Endodermal cell (in vitro differentiated cells): ENCODE data around the gene TAF8. TPM values are rescaled to one million over a fixed set of nuclear protein-coding genes. Genes with fewer than 3 reads are reported as not detected.

Experiments
- DNase-seq: peaks from one replicate; pipeline ENCODE4 v3.0.0-alpha.2; 2017
- H3K27ac ChIP-seq: 2 replicates; pipeline ENCODE4 v1.5.1; 2013; ENCODE audit warnings: mild to moderate bottlenecking, low read depth, low read length, moderate library complexity
- H3K27me3 ChIP-seq: 2 replicates; pipeline ENCODE4 v1.6.1; 2013; ENCODE audit warnings: mild to moderate bottlenecking, low read length, moderate library complexity; ENCODE audit not compliant: insufficient read depth, control insufficient read depth, poor library complexity, severe bottlenecking
- H3K36me3 ChIP-seq: 2 replicates; pipeline ENCODE4 v1.7.0; 2013; ENCODE audit warnings: mild to moderate bottlenecking, low read length, moderate library complexity; ENCODE audit not compliant: control insufficient read depth, insufficient read depth
- H3K4me1 ChIP-seq: one replicate; pipeline ENCODE4 v1.7.0; 2013; ENCODE audit warnings: low read length; ENCODE audit not compliant: control insufficient read depth, insufficient read depth
- H3K4me3 ChIP-seq: 2 replicates; pipeline ENCODE4 v1.5.1; 2013; ENCODE audit warnings: mild to moderate bottlenecking, low read length, moderate library complexity
- H3K9ac ChIP-seq: 2 replicates; pipeline ENCODE4 v1.6.1; 2013; ENCODE audit warnings: mild to moderate bottlenecking, low read length, moderate library complexity; ENCODE audit not compliant: poor library complexity, severe bottlenecking; ENCODE audit errors: extremely low read depth
- H3K9me3 ChIP-seq: 2 replicates; pipeline ENCODE4 v1.6.1; 2013; ENCODE audit warnings: mild to moderate bottlenecking, low read length, moderate library complexity; ENCODE audit not compliant: control insufficient read depth
- H3K27ac Mint-ChIP-seq: 2 replicates; pipeline ENCODE4 v1.8.0; 2020; ENCODE audit warnings: mixed read lengths
- H3K27me3 Mint-ChIP-seq: 2 replicates; pipeline ENCODE4 v1.8.0; 2021; ENCODE audit warnings: mild to moderate bottlenecking, mixed read lengths; ENCODE audit not compliant: insufficient read depth
- H3K36me3 Mint-ChIP-seq: 2 replicates; pipeline ENCODE4 v1.8.0; 2020; ENCODE audit warnings: low read depth, mixed read lengths
- H3K4me1 Mint-ChIP-seq: 2 replicates; pipeline ENCODE4 v1.8.0; 2020; ENCODE audit warnings: mixed read lengths
- H3K4me3 Mint-ChIP-seq: 2 replicates; pipeline ENCODE4 v1.8.0; 2020; ENCODE audit warnings: mild to moderate bottlenecking, moderate library complexity, mixed read lengths
- H3K9me3 Mint-ChIP-seq: 2 replicates; pipeline ENCODE4 v1.8.0; 2020; ENCODE audit warnings: mild to moderate bottlenecking, mixed read lengths
- CTCF ChIP-seq: fragments of 200-600 bp; sonication (generic); conservative IDR thresholded peaks from 2 replicates; pipeline ENCODE4 v1.5.0; 2021; ENCODE audit warnings: antibody characterized with exemption, mild to moderate bottlenecking
- WGBS, 2 experiments: methylation state at CpG; one replicate each; pipeline versions ENCODE4 v1.1.5 to v1.1.7; 2013; ENCODE audit warnings: missing lambda C conversion rate in 2 of 2, mixed read lengths in 1 of 2; ENCODE audit not compliant: insufficient coverage in 1 of 2, insufficient read length in 1 of 2; 5-methylcytosine and 5-hydroxymethylcytosine counted together
- total RNA-seq, 2 donors: library from RNA; stranded (reverse); fragmentation: NEBNext Ultra II Directional in 1 of 2; extraction: Animal tissue kit (Norgen Biotek cat#: 25700) in 1 of 2; gene quantifications; 2 replicates in 1 of 2; 3 replicates in 1 of 2; pipeline ENCODE4 v1.2.1, GENCODE V29; 2021

TAF8 gene
- total RNA-seq, 2 donors from 2014 or later = 27.9 to 31.0 TPM

GRCh38 chr6:42083530-42083929, 33.2 kb downstream of the TAF8 start:
- Mint-ChIP-seq H3K4me3 (no peak overlapping the region), H3K4me1 (no peaks in the 10 kb centered on the region), H3K27ac (no peak overlapping the region), H3K36me3 (peaks cover 6% of the 10 kb centered on the region), H3K9me3 (no peaks in the 10 kb centered on the region), H3K27me3 (peaks cover 6% of the 10 kb centered on the region)
- H3K4me3 ChIP-seq = no peak overlapping the region
- H3K27ac ChIP-seq = no peak overlapping the region
- DNase-seq = no peak
- no peaks in the 10 kb centered on the region for H3K36me3 ChIP-seq
- TF ChIP-seq CTCF = no peak
- no peaks in the 10 kb centered on the region for H3K4me1 ChIP-seq
- no peak overlapping the region for H3K9ac ChIP-seq
- 85 to 100% methylated on average over 3 to 5 of the region's 5 CpGs for WGBS, 2 experiments
- no peaks in the 10 kb centered on the region for H3K9me3 ChIP-seq
- H3K27me3 ChIP-seq = no peaks in the 10 kb centered on the region

- H3K36me3 Mint-ChIP-seq = peaks cover 2% of the 10 kb centered on the region
- no peak overlapping the region for H3K9ac ChIP-seq
- H3K27me3 Mint-ChIP-seq = peaks cover 7% of the 10 kb centered on the region
Measured at GRCh38 chr6:42084889-42085288, 34.6 kb downstream of the TAF8 start.

GRCh38 chr6:42086046-42087035, 36.0 kb downstream of the TAF8 start:
- H3K9me3 Mint-ChIP-seq = no peaks in the 10 kb centered on the region
- H3K4me1 ChIP-seq = no peaks in the 10 kb centered on the region
- no peak overlapping the region for H3K27ac ChIP-seq
- H3K4me3 Mint-ChIP-seq = no peak overlapping the region
- H3K9ac ChIP-seq = no peak overlapping the region
- no peak overlapping the region for H3K27ac Mint-ChIP-seq
- no peak overlapping the region for H3K4me3 ChIP-seq
- H3K27me3 Mint-ChIP-seq = peaks cover 15% of the 10 kb centered on the region
- no peaks in the 10 kb centered on the region for H3K36me3 Mint-ChIP-seq
- H3K36me3 ChIP-seq = no peaks in the 10 kb centered on the region
- TF ChIP-seq CTCF = peak; percentile 65
- peak; percentile 68 for DNase-seq
- no peaks in the 10 kb centered on the region for H3K4me1 Mint-ChIP-seq
- 87 to 90% methylated on average over 16 to 22 of the region's 22 CpGs for WGBS, 2 experiments
- H3K27me3 ChIP-seq = no peaks in the 10 kb centered on the region
- no peaks in the 10 kb centered on the region for H3K9me3 ChIP-seq

More at GRCh38 chr6:42084889-42085288, 34.6 kb downstream of the TAF8 start:
- no peak overlapping the region for H3K27ac Mint-ChIP-seq
- no peak for DNase-seq
- H3K36me3 ChIP-seq = no peaks in the 10 kb centered on the region
- H3K27ac ChIP-seq = no peak overlapping the region
- no peaks in the 10 kb centered on the region for H3K4me1 Mint-ChIP-seq
- 90 to 92% methylated on average over 3 to 5 of the region's 5 CpGs for WGBS, 2 experiments
- peak; percentile 9 for TF ChIP-seq CTCF
- no peaks in the 10 kb centered on the region for H3K9me3 Mint-ChIP-seq
- H3K4me1 ChIP-seq = no peaks in the 10 kb centered on the region
- no peaks in the 10 kb centered on the region for H3K27me3 ChIP-seq
- no peak overlapping the region for H3K4me3 ChIP-seq
- no peak overlapping the region for H3K4me3 Mint-ChIP-seq
- no peaks in the 10 kb centered on the region for H3K9me3 ChIP-seq
